Mucosa of descending colon (tissue), 3 donors: Measurements from ENCODE around the gene PPP6R3. TPM values are rescaled to one million over a fixed set of nuclear protein-coding genes. Genes with fewer than 3 reads are reported as not detected.

Experiments
- ATAC-seq: fragments of 200-7000 bp; cut with Tn5 transposase; one replicate; pipeline ENCODE4 v1.9.1; 2020; ENCODE audit warnings: mild to moderate bottlenecking, moderate library complexity
- DNase-seq, 3 donors: peaks; one replicate each; pipeline ENCODE4 v3.0.0-alpha.2; 2020
- H3K36me3 ChIP-seq: fragments of 200-600 bp; one replicate; pipeline ENCODE4 v1.8.0; 2021; ENCODE audit warnings: low read depth, mild to moderate bottlenecking
- H3K4me1 ChIP-seq: fragments of 200-600 bp; one replicate; pipeline ENCODE4 v1.8.0; 2021; ENCODE audit warnings: low read depth, mild to moderate bottlenecking
- H3K4me3 ChIP-seq: fragments of 200-600 bp; one replicate; pipeline ENCODE4 v1.8.0; 2021; ENCODE audit warnings: mild to moderate bottlenecking
- H3K9me3 ChIP-seq: fragments of 200-600 bp; one replicate; pipeline ENCODE4 v1.8.0; 2021; ENCODE audit warnings: mild to moderate bottlenecking
- CTCF ChIP-seq: fragments of 200-600 bp; IDR thresholded peaks from one replicate; pipeline ENCODE4 v1.8.0; 2022; ENCODE audit warnings: antibody characterized with exemption, mild to moderate bottlenecking
- intact Hi-C, 2 donors: fragments of 100-400 bp; cut with DNase I in 1 of 2; cut with micrococcal nuclease in 1 of 2; formaldehyde crosslinking; loops; one replicate each; pipeline versions ENCODE4 v1.11.0 to v1.11.1; 2022; cut with DNase I, micrococcal nuclease
- total RNA-seq, 3 donors: library from RNA; stranded (reverse); fragmentation: NEBNext Ultra II Directional in 2 of 3; extraction: Animal tissue kit (Norgen Biotek cat#: 25700) in 2 of 3; gene quantifications; one replicate each; pipeline versions ENCODE4 v1.2.1 to v1.2.4, GENCODE V29; 2021 to 2023
- donor health status: DM: no; HTN: no; CAD: no; lungs with moderate emphysema.
- donor health status: DM: no; HTN: no; CAD: no.
- donor health status: DM: no; HTN: yes; CAD: no.

PPP6R3 gene
- total RNA-seq, 3 donors from 2014 or later = 107 to 141 (median 115) TPM

GRCh38 chr11:68550485-68550817 is 89.9 kb downstream of the PPP6R3 start:
- Histone ChIP-seq H3K9me3 (no peaks in the 10 kb centered on the region), H3K4me3 (no peak overlapping the region), H3K36me3 (no peaks in the 10 kb centered on the region), H3K4me1 (no peaks in the 10 kb centered on the region)
- intact Hi-C loops = no loop called here
- no peak for TF ChIP-seq CTCF
- DNase-seq (no peak), ATAC-seq (no peak)

- Histone ChIP-seq H3K36me3 (no peaks in the 10 kb centered on the region), H3K4me1 (no peaks in the 10 kb centered on the region), H3K9me3 (no peaks in the 10 kb centered on the region), H3K4me3 (no peak overlapping the region)
- DNase-seq (no peak), ATAC-seq (no peak)
- no peak for TF ChIP-seq CTCF
- intact Hi-C loops = no loop called here
These were observed 90.7 kb downstream of the PPP6R3 start for GRCh38 chr11:68551223-68551622.

- no peaks in the 10 kb centered on the region for H3K9me3 ChIP-seq
- no peaks in the 10 kb centered on the region for H3K4me1 ChIP-seq
- ATAC-seq (no peak), DNase-seq (no peak)
- TF ChIP-seq CTCF = no peak
- intact Hi-C loops = no loop called here
- H3K4me3 ChIP-seq = no peak overlapping the region
- no peaks in the 10 kb centered on the region for H3K36me3 ChIP-seq
These were observed 91.2 kb downstream of the PPP6R3 start for GRCh38 chr11:68551777-68552176.

GRCh38 chr11:68552542-68552941 is 92.0 kb downstream of the PPP6R3 start:
- H3K36me3 ChIP-seq = no peaks in the 10 kb centered on the region
- DNase-seq (no peak), ATAC-seq (no peak)
- H3K9me3 ChIP-seq = no peaks in the 10 kb centered on the region
- no peak for TF ChIP-seq CTCF
- no peaks in the 10 kb centered on the region for H3K4me1 ChIP-seq
- no peak overlapping the region for H3K4me3 ChIP-seq
- intact Hi-C loops = no loop called here

- TF ChIP-seq CTCF = no peak
- no peak for ATAC-seq
These were observed 99.7 kb downstream of the PPP6R3 start for GRCh38 chr11:68560216-68560615.

GRCh38 chr11:68563454-68563853 is 102.9 kb downstream of the PPP6R3 start:
- TF ChIP-seq CTCF = no peak
- ATAC-seq (no peak), DNase-seq (no peak)
- no peak overlapping the region for H3K4me3 ChIP-seq
- H3K9me3 ChIP-seq = no peaks in the 10 kb centered on the region
- H3K36me3 ChIP-seq = no peaks in the 10 kb centered on the region
- intact Hi-C loops = no loop called here
- H3K4me1 ChIP-seq = no peaks in the 10 kb centered on the region

More at GRCh38 chr11:68560216-68560615, 99.7 kb downstream of the PPP6R3 start:
- intact Hi-C loops = no loop called here
- no peaks in the 10 kb centered on the region for H3K4me1 ChIP-seq
- no peak overlapping the region for H3K4me3 ChIP-seq
- no peaks in the 10 kb centered on the region for H3K9me3 ChIP-seq
- no peaks in the 10 kb centered on the region for H3K36me3 ChIP-seq
- no peak for DNase-seq
